HEK293 (cell line): ENCODE measurements around the gene AGR2.

Experiments
- RBAK ChIP-seq: fragments of 450-650 bp; formaldehyde crosslinking; IDR thresholded peaks from 2 replicates; pipeline ENCODE4 v1.5.1; 2016; ENCODE audit warnings: missing biosample characterization, missing genetic modification characterization
- SP2 ChIP-seq: fragments of 450-650 bp; formaldehyde crosslinking; IDR thresholded peaks from 2 replicates; pipeline ENCODE4 v1.5.1; 2016; ENCODE audit warnings: missing biosample characterization, missing genetic modification characterization
- ZEB2 ChIP-seq: fragments of 450-650 bp; formaldehyde crosslinking; IDR thresholded peaks from 2 replicates; pipeline ENCODE4 v1.5.1; 2016; ENCODE audit warnings: missing biosample characterization, missing genetic modification characterization
- TF ChIP-seq, protein P1 (sequence below): fragments of 450-650 bp; formaldehyde crosslinking; IDR thresholded peaks from 2 replicates; pipeline ENCODE4 v1.5.1; 2016; ENCODE audit warnings: missing biosample characterization, missing genetic modification characterization
- TF ChIP-seq, protein P2 (sequence below): fragments of 450-650 bp; formaldehyde crosslinking; IDR thresholded peaks from 2 replicates; pipeline ENCODE4 v1.5.1; 2016; ENCODE audit warnings: missing biosample characterization, missing genetic modification characterization

DNA sequence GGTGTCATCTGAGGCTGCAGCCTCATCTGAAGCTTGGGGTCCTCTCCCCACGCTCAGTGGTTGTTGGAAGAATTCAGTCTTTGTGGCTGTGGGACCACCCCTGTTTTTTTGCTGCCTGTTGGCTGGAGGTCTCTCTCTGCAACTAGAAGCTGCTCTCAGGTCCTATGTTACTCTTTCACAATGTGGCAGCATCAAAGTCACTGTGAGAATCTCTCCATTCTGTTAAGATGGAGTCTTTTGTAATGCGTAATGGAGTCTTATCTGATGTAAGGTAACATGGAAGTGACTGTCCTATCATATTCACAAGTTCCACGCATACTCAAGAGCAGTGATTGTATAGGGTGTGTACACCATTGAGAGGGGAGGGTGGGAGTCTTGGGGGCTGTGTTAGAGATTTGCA, 26.3 kb downstream of the AGR2 start:
- TF ChIP-seq, protein P1, sequence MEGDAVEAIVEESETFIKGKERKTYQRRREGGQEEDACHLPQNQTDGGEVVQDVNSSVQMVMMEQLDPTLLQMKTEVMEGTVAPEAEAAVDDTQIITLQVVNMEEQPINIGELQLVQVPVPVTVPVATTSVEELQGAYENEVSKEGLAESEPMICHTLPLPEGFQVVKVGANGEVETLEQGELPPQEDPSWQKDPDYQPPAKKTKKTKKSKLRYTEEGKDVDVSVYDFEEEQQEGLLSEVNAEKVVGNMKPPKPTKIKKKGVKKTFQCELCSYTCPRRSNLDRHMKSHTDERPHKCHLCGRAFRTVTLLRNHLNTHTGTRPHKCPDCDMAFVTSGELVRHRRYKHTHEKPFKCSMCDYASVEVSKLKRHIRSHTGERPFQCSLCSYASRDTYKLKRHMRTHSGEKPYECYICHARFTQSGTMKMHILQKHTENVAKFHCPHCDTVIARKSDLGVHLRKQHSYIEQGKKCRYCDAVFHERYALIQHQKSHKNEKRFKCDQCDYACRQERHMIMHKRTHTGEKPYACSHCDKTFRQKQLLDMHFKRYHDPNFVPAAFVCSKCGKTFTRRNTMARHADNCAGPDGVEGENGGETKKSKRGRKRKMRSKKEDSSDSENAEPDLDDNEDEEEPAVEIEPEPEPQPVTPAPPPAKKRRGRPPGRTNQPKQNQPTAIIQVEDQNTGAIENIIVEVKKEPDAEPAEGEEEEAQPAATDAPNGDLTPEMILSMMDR (tag by site-specific recombination), result no peak
- TF ChIP-seq SP2 (tag by site-specific recombination), result no peak
- no peak for TF ChIP-seq RBAK (tag by site-specific recombination)
- TF ChIP-seq, protein P2, sequence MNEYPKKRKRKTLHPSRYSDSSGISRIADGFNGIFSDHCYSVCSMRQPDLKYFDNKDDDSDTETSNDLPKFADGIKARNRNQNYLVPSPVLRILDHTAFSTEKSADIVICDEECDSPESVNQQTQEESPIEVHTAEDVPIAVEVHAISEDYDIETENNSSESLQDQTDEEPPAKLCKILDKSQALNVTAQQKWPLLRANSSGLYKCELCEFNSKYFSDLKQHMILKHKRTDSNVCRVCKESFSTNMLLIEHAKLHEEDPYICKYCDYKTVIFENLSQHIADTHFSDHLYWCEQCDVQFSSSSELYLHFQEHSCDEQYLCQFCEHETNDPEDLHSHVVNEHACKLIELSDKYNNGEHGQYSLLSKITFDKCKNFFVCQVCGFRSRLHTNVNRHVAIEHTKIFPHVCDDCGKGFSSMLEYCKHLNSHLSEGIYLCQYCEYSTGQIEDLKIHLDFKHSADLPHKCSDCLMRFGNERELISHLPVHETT, result no peak
- no peak for TF ChIP-seq ZEB2 (tag by site-specific recombination)
